ENCODE results near the gene KIF9.
"Not testable (repeated sequence)": the region's sequence is repeated elsewhere in the genome, so short reads cannot be mapped to it uniquely, and the experiment has no call there.

Gene KIF9

GRCh38 chr3:47251689-47252088 lies 30.9 kb downstream of the KIF9 start:
- no peak for DNase-seq (ENCODE audit: low read depth, low spot score)

- DNase-seq (ENCODE audit: low read depth, low spot score): not testable (repeated sequence)
Observed at GRCh38 chr3:47251085-47251484, 31.5 kb downstream of the KIF9 start.

- DNase-seq (ENCODE audit: low read depth, low spot score): no peak
Observed at GRCh38 chr3:47250309-47251060, 32.1 kb downstream of the KIF9 start.

- DNase-seq (ENCODE audit: low read depth, low spot score): no peak
Observed at GRCh38 chr3:47247131-47248064, 35.2 kb downstream of the KIF9 start.

GRCh38 chr3:47245271-47245670 lies 37.3 kb downstream of the KIF9 start:
- DNase-seq (ENCODE audit: low read depth, low spot score): no peak

GRCh38 chr3:47244531-47245100 lies 38.0 kb downstream of the KIF9 start:
- no peak for DNase-seq (ENCODE audit: low read depth, low spot score)

- no peak for DNase-seq (ENCODE audit: low read depth, low spot score)
Observed at GRCh38 chr3:47243419-47244147, 39.0 kb downstream of the KIF9 start.

- DNase-seq (ENCODE audit: low read depth, low spot score): no peak
Observed at GRCh38 chr3:47239929-47240328, 42.7 kb downstream of the KIF9 start.

- no peak for DNase-seq (ENCODE audit: low read depth, low spot score)
Observed at GRCh38 chr3:47238017-47238416, 44.6 kb downstream of the KIF9 start.

- no peak for DNase-seq (ENCODE audit: low read depth, low spot score)
Observed at GRCh38 chr3:47228088-47228487, 54.5 kb downstream of the KIF9 start.

- DNase-seq (ENCODE audit: low read depth, low spot score): no peak
Observed at GRCh38 chr3:47227678-47228077, 54.9 kb downstream of the KIF9 start.

GRCh38 chr3:47225310-47225906 lies 57.2 kb downstream of the KIF9 start:
- DNase-seq (ENCODE audit: low read depth, low spot score): no peak

- no peak for DNase-seq (ENCODE audit: low read depth, low spot score)
Observed at GRCh38 chr3:47223755-47224154, 58.8 kb downstream of the KIF9 start.

GRCh38 chr3:47221798-47222197 lies 60.8 kb downstream of the KIF9 start:
- no peak for DNase-seq (ENCODE audit: low read depth, low spot score)

GRCh38 chr3:47210863-47211405 lies 71.7 kb downstream of the KIF9 start:
- no peak for DNase-seq (ENCODE audit: low read depth, low spot score)

- DNase-seq (ENCODE audit: low read depth, low spot score): not testable (repeated sequence)
Observed at GRCh38 chr3:47206022-47206421, 76.6 kb downstream of the KIF9 start.

- DNase-seq (ENCODE audit: low read depth, low spot score): no peak
Observed at GRCh38 chr3:47204875-47205274, 77.7 kb downstream of the KIF9 start.

GRCh38 chr3:47202542-47202941 lies 80.1 kb downstream of the KIF9 start:
- DNase-seq (ENCODE audit: low read depth, low spot score): no peak

- DNase-seq (ENCODE audit: low read depth, low spot score): no peak
Observed at GRCh38 chr3:47197287-47197686, 85.3 kb downstream of the KIF9 start.

GRCh38 chr3:47194994-47195393 lies 87.6 kb downstream of the KIF9 start:
- no peak for DNase-seq (ENCODE audit: low read depth, low spot score)

Data from brain pericyte (primary cell).